HG02885 (cell line): ENCODE measurements around the gene MEAF6.
"Not testable (repeated sequence)": the region's sequence is repeated elsewhere in the genome, so short reads cannot be mapped to it uniquely, and the experiment has no call there.

Source experiments
- ATAC-seq: cut with Tn5 transposase; IDR thresholded peaks from one replicate; pipeline ENCODE4 v1.9.1; 2021; ENCODE audit warnings: mild to moderate bottlenecking; ENCODE audit not compliant: unreplicated experiment, poor library complexity

MEAF6 gene

DNA sequence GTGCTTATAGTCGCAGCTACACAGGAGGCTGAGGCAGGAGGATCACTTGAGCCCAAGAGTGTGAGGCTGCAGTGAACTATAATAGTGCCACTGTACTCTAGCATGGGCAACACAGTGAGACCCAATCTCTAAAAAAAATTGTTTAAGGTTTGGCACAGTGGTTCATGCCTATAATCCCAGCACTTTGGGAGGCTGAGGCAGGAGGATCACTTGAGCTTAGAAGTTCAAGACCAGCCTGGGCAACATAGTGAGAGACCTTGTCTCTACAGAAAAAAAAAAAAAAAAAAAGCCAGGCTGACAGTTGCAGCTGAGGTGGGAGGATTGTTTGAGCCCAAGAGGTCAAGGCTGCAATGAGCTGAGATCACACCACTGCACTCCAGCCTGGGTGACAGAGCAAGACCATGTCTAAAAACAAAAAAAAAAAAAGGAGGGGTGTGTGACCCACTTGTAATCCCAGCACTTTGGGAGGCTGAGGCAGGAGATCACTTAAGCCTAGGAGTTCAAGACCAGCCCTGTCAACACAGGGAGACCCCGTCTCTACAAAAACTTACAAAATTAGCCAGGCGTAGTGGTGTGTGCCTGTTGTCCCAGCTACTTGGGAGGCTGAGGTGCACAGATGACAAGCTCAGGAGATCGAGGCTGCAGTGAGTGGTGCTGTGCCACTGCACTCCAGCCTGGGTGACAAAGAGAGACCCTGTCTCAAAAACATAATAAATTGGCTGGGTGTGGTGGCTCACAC is 18.0 kb upstream of the MEAF6 start:
- not testable (repeated sequence) for ATAC-seq

DNA sequence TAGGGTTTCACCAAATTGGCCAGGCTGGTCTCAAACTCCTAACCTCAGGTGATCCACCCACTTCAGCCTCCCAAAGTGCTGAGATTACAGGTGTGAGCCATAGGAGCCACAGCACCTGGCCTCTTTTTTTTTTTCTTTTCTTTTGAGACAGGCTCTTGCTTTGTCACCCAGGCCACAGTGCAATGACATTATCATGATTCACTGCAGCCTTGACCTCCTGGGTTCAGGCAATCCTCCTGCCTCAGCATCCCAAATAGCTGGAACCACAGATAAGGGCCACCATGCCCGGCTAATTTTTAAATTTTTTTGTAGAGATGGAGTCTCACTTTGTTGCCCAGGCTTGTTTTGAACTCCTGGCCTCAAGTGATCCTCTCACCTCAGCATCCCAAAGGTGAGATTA is 15.3 kb upstream of the MEAF6 start:
- not testable (repeated sequence) for ATAC-seq

DNA sequence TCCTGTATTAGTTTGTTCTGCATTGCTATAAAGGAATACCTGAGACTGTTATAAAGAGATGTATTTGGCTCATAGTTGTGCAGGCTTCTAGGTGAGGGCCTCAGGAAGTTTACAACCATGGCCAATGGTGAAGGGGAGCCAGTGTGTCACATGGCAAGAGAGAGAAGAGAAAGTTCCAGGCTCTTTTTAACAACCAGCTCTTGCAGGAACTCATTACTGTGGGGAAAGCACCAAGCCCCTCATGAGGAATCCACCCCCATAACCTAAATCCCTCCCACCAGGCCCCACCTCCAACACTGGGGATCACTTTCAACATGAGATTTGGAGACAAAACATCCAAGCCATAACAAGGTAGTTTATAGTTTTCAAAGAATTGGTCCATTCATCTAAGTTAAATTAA is 5.0 kb upstream of the MEAF6 start:
- no peak for ATAC-seq

DNA sequence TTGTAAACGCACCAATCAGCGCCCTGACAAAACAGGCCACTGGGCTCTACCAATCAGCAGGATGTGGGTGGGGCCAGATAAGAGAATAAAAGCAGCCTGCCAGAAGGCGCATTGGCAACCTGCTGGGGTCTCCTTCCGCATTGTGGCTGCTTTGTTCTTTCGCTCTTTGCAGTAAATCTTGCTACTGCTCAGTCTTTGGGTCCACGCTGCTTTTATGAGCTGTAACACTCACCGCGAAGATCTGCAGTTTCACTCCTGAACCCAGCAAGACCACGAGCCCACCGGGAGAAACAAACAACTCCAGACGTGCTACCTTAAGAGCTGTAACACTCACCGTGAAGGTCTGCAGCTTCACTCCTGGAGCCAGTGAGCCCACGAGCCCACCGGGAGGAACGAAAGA is 4.4 kb upstream of the MEAF6 start:
- not testable (repeated sequence) for ATAC-seq

DNA sequence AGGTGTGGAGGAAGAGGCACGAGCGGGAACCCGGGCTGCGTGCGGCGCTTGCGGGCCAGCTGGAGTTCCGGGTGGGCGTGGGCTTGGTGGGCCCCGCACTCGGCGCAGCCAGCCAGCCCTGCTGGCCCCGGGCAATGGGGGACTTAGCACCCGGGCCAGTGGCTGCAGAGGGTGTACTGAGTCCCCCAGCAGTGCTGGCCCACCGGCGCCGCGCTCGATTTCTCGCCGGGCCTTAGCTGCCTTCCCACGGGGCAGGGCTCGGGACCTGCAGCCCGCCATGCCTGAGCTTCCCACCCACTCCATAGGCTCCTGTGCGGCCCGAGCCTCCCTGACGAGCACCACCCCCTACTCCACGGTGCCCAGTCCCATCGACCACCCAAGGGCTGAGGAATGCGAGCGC is 3.7 kb upstream of the MEAF6 start:
- not testable (repeated sequence) for ATAC-seq

DNA sequence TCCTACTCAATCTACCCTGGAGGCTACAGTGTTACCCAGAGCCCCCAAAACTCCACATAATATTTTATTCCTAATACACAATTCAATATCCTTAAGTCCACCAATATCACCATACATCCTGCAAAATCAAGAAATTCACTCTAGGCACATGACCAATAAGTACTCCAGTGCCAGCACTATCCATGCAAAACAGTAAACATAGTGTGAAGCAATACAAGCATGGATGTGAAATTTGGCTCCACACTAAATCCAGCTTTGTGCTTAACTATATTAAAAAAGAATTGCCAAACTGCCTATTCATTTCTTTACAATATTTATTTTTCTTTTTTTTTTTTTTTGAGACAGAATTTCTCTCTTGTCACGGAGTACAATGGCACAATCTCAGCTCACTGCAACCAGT is 3.0 kb upstream of the MEAF6 start:
- no peak for ATAC-seq

DNA sequence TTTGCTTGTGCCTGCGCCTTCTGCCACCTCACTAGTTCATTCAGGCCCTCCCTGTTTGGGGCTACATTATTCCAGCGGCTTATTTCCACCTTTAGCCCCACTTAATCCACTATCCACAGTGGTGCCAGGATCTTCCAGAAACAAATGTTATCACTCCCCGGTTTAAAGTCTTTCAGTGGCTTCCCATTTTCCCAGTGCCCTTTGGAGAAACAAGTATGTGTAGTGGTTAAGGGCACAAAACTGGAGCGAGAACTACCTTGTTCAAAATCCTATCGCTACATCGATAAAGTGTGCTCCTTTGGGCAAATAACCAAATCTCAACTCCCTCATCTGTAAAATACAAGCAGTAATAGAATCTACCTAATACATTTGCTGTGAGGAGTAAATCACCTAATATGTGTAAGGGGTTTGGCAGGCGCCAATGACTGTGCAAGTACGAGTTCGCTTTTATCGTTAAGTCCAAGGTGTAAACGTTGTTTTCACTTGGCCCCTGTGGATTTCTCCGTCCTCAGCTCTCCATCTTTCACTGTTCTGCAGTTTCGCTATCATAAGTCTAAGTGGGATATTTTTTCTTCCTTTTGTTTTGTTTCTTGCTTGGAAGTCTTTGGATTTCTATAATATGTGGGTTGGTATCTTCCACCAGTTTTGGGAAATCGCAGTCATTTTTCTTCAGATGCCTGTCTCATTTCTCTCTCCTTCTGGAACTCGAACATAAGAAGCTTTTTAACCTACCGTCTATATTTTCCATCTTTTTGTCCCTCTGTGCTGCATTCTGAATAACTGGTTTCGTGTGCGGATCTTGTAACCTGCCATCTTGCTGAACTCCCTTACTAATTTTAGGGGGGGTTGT is 844 bp upstream of the MEAF6 start:
- no peak for ATAC-seq

DNA sequence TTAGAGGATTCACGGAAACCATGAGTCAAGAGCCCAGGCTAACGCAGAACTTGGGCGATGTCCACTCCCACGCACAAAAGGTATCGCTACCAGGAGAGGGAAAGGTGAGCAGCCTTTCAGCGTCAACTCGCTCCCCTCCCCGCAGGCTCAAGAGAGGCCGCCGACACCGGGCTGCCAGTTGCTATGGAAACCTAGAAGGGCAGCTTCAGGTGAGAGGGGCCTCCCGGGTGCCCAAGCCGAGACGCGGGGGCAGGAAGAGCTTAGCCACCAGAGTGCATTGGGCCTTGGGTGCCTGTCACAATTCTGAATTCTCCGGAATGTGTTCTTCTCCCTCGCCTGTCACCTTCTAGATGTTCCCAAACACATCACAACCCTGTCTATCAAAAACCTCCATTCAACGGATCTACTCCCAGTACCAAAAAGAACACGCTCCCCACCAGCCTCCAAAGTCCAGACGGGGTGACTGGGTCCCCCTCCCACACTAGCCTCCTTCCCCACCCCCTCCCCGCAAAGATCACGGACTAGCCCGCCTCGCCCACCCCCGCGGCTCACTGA is 694 bp downstream of the MEAF6 start:
- peak; percentile 31 for ATAC-seq

DNA sequence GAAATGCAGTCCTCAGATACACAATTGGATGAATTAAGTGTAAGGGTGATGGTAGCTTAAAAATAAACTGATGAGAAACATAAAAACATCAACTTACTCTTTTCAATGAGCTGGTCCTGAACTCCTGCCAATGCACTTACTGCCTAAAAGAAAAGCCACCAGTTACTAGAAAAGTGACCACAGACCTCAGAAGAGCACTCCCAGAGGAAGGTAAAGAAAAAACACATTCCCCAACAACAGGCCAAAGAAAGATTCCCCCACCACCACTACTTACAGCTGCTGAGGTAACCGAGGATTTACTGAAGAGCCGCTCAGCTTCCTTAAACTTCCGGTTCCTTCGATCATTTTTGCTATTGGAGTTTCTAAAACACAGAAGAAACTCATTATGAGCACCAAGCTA is 5.4 kb downstream of the MEAF6 start:
- no peak for ATAC-seq

DNA sequence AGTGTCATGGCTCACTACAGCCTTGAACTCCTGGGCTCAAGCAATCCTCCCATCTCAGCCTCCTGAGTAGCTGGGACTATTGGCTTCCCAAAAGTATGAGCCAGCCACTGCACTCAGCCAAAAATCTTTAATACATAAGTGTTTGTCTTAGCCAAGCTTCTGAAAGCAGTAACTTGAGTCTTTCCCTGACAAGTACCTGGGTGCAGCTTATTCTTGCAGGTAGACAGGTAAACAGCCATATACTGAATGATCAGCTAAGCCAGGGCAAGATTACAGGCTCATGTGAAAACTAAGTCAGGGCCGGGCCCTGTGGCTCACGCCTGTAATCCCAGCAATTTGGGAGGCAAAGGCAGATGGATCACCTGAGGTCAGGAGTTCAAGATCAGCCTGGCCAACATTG is 7.8 kb downstream of the MEAF6 start:
- no peak for ATAC-seq

DNA sequence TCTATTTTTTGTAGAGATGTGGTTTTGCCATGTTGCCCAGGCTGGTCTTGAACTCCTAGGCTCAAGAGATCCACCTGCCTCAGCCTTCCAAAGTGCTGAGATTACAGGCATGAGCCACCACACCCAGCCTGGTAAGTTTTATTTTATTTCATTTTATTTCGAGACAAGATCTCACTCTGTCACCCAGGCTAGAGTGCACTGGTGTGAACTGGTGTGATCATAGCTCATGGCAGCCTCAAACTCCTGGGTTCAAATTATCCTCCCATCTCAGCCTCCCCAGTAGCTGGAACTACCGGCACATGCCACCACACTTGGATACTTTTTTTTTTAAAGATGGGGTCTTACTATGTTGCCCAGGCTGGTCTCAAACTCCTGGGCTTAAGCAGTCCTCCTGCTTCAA is 11.8 kb downstream of the MEAF6 start:
- ATAC-seq = not testable (repeated sequence)

DNA sequence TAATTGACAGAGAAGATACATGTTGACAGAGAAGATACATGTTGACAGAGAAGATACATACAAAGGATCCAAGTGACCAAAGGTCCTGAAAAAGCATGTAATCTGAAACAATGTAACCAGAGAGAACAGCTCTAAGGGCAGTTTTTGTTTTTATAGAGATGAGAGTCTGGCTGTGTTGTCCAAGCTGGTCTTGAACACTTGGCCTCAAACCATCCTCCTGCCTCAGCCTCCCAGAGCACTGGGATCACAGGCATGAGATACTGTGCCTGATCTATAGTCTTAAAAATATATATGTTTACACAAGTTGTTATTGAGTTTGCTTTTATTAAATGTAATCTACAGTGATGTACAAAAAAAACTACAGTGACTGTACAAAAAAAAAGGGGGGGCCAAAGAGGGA is 12.5 kb downstream of the MEAF6 start:
- ATAC-seq = no peak

DNA sequence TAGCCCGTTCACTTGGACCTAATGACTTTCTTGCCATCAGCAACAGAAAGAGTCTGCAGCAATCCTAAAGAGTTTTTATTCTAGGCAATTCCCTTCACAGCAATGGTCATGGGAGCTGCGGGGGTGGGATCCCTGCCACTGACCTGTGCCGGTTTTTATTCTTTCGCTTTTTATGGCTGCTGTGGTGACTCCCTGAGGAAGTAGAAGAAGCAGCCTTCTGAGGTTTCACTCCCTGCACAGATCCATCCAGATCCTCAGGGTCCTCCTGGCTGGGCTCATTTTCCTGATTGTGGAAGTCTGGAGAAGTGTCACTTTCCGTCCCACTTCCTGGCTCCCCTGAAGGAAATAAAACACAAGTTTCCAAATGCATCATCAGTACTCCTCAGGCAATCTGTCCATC is 12.9 kb downstream of the MEAF6 start:
- no peak for ATAC-seq

DNA sequence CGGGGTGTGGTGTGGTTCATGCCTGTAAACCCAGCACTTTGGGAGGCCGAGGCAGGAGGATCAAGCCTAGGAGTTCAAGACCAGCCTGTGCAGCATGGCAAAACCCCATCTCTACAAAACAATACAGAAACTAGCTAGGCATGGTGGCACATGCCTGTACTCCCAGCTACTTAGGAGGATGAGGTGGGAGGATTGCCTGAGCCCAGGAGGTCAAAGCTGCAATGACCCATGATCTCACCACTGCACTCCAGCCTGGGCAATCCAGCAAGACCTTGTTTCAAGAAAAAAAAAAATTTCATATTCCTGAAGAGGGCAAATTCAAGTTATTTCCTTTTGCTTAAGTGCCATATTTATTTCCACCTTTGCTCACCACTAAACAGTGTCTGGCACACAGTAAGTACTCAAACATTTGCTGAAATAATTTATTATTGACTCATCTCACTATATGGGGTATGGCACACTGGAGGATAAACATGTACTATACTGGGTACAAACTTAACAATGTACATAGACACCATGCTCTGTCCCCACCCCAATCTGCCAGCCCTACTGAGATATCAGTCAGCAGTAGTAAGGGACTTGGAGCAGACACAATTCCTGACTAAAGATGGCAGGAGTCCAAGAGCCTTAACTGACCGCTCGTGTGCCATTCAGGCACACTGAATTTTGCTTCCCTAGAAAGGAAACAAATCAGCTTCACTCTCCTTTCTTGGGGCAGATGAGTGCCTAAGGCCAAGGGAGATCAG is 15.5 kb downstream of the MEAF6 start:
- no peak for ATAC-seq

DNA sequence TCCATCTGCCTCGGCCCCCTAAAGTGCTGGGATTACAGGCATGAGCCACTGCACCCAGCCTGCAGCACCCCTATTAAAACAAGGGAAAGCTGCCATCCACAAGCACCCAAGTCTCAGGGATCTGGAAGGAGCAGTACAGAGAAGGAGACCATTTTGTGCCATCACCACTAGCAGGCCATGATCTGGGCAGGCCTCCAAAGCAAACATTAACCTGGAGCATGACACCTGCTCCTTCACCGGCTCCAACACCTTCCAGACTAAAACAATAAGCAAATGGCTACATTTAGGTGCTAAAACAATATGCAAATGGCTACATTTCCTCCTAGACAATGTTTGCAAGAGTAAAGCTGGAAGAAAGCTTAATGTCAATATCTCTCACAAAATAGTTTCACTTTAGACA is 16.7 kb downstream of the MEAF6 start:
- no peak for ATAC-seq

DNA sequence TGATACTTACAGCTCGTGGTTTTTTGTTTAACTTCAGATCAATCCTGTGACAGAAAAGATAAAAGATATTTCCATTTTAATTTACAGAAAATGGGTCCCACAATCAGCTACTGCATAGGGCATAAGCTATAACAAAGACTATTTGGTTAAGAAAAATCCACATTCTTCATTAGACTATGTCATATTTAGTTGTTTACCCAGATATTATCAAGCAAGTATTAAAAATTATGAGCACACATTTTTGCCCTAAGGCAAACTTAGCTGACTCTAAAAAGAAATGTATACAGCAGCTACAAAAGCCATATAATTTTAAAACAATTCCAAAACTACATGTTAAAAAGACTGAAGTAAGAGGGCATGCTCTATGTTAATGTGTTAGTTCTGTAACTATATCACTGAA is 18.7 kb downstream of the MEAF6 start:
- ATAC-seq = no peak

DNA sequence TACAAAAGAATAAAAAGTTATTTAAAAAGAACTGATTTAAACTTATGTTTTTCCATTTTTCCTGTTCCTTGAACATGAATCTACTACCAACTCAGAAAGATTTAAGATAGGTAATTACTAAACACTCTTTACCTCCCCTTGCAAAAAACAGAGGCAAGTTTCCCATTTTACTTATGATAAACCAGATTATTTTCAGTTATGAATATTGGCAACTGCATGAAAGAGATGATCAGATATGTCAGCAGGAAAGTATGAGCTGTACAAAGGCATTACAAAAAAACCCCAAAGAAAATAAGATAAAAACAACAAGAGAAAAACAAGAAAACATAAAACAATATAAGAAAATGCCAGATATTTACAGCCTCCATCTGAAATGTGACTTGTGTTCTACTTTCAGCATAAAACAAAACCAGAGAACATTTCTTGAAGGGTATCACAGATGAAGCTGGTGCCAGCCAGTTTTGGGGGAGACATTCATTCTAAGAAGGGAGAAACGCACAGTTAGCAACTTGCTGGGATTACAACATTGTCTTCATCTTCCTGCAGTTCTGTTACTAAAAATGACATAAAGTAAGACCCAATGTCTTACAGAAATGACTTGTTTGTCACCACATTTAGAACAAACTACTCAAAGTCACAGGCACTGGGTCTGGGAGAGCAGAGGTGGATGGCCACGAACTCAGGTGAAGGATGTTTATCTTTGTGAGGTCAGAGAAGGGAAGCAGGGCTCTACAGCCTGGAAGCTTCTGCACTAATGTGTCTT is 21.0 kb downstream of the MEAF6 start:
- ATAC-seq = no peak

DNA sequence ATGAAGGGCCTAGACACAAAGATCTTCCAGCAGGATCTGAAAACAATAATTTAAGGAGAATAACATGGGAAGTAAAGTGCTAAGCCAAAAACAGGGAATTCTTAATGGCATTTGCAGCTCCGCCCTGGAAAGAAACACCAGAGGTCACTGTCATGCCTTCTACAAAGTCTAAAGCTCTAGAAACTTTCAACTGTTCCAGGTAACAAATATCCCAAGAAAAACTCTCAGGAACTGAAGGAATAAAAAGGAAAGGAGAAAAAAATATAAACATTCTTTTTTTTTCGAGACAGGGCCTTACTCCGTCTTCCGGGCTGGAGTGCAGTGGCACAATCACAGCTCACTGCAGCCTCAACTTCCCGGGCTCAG is 27.0 kb downstream of the MEAF6 start:
- ATAC-seq = no peak

DNA sequence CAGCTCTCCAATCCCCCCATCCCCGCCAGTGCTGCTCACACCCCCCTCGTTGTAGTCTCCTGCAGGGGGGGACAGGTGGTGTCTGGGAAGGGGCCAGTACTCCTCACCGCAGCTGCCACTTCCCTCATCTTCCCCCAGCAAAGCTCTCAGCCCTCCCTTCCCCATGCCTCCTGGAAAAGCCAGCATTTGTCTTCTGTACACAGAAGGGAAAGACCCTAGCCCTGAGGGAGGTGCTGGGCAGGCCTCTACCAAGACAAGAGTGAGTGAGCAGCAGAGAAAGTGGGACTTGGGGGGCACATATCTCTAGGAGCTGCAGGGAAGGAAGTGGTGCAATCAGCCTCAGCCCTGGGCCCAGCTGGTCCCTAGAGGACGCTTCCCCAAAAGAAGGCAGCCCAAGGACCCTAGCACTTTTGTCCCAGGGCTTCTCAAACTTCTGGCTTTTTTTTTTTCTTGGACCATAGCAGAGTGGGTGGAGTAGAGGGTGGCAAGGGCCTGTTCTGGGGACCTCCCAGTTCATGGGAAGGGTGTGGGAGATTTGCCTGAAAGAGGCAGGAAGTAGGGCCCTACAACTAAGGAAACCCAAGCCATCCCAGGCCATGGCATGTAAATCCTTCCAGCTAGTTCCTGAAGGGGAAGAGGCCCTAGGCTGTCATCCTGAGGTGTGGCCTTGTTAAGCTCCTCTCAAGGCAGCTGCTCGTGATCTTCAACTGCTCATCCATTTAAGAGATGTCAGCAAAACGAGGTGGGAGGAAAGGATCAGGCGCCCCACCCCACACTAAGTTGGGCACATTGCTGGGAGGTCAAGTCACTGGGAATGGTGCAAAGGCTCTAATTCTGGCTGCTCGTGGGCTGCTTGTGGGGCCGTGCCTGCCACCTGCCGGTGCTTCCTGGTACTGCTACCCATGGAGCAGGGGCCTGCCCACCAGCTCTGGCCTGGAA is 27.6 kb downstream of the MEAF6 start:
- ATAC-seq = no peak
